Ishikawa (cell line): ENCODE data around the gene IGSF9.

Experiments used
- CEBPB ChIP-seq: IDR thresholded peaks from 2 replicates; pipeline ENCODE4 v1.6.1; 2012
- CREB1 ChIP-seq: IDR thresholded peaks from 2 replicates; pipeline ENCODE4 v1.6.1; 2012; ENCODE audit warnings: low read depth
- EGR1 ChIP-seq: IDR thresholded peaks from 2 replicates; pipeline ENCODE4 v1.6.1; 2012
- EP300 ChIP-seq: IDR thresholded peaks from 2 replicates; pipeline ENCODE4 v1.6.1; 2012; ENCODE audit warnings: borderline replicate concordance
- FOXM1 ChIP-seq: IDR thresholded peaks from 2 replicates; pipeline ENCODE4 v1.6.1; 2012; ENCODE audit warnings: low read depth, borderline replicate concordance
- MAX ChIP-seq: IDR thresholded peaks from 2 replicates; pipeline ENCODE4 v1.6.1; 2012
- NFIC ChIP-seq: IDR thresholded peaks from 2 replicates; pipeline ENCODE4 v1.6.1; 2012
- RAD21 ChIP-seq: IDR thresholded peaks from 2 replicates; pipeline ENCODE4 v1.6.1; 2012; ENCODE audit warnings: low read depth
- TAF1 ChIP-seq: IDR thresholded peaks from 2 replicates; pipeline ENCODE4 v1.6.1; 2012; ENCODE audit warnings: low read depth, mild to moderate bottlenecking
- TCF12 ChIP-seq: IDR thresholded peaks from 2 replicates; pipeline ENCODE4 v1.6.1; 2012; ENCODE audit warnings: low read depth
- TEAD4 ChIP-seq: IDR thresholded peaks from 2 replicates; pipeline ENCODE4 v1.6.1; 2012
- USF1 ChIP-seq: IDR thresholded peaks from 2 replicates; pipeline ENCODE4 v1.6.1; 2012
- YY1 ChIP-seq: IDR thresholded peaks from 2 replicates; pipeline ENCODE4 v1.6.1; 2012; ENCODE audit warnings: low read depth
- ZBTB7A ChIP-seq: IDR thresholded peaks from 2 replicates; pipeline ENCODE4 v1.6.1; 2012; ENCODE audit warnings: low read depth
- TF ChIP-seq, protein P1 (sequence below): IDR thresholded peaks from 2 replicates; pipeline ENCODE4 v1.6.1; 2012; ENCODE audit warnings: low read depth, mild to moderate bottlenecking

Gene IGSF9

DNA sequence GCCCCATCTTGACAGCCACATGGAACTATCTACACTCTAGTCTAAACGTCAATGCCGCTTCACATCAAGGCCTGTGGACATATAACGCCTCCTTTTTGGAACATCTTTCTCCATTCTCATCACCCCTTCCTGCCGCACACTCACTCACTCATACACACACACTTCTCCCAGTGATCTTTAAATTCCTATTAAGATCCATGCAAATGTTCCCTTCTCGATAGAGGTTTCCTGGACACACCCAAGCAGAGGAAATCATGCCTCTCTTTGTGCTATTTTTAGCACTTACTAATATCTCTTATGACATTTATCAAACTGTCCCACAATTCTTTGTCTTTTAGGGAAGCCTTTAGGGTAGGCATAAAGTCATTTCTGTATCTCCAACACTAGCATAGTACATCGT is 36.9 kb upstream of the IGSF9 start:
- TF ChIP-seq TEAD4 (no peak), CEBPB (no peak), TCF12 (no peak), NFIC (no peak), RAD21 (no peak), USF1 (no peak), MAX (no peak), TAF1 (no peak), ZBTB7A (no peak), CREB1 (no peak), EP300 (no peak)
- TF ChIP-seq, protein P1, sequence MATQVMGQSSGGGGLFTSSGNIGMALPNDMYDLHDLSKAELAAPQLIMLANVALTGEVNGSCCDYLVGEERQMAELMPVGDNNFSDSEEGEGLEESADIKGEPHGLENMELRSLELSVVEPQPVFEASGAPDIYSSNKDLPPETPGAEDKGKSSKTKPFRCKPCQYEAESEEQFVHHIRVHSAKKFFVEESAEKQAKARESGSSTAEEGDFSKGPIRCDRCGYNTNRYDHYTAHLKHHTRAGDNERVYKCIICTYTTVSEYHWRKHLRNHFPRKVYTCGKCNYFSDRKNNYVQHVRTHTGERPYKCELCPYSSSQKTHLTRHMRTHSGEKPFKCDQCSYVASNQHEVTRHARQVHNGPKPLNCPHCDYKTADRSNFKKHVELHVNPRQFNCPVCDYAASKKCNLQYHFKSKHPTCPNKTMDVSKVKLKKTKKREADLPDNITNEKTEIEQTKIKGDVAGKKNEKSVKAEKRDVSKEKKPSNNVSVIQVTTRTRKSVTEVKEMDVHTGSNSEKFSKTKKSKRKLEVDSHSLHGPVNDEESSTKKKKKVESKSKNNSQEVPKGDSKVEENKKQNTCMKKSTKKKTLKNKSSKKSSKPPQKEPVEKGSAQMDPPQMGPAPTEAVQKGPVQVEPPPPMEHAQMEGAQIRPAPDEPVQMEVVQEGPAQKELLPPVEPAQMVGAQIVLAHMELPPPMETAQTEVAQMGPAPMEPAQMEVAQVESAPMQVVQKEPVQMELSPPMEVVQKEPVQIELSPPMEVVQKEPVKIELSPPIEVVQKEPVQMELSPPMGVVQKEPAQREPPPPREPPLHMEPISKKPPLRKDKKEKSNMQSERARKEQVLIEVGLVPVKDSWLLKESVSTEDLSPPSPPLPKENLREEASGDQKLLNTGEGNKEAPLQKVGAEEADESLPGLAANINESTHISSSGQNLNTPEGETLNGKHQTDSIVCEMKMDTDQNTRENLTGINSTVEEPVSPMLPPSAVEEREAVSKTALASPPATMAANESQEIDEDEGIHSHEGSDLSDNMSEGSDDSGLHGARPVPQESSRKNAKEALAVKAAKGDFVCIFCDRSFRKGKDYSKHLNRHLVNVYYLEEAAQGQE = no peak

- TF ChIP-seq FOXM1 (no peak), TCF12 (no peak), EP300 (no peak), TAF1 (no peak), RAD21 (no peak), USF1 (no peak), ZBTB7A (no peak), CEBPB (no peak), EGR1 (no peak), MAX (no peak)
- TF ChIP-seq, protein P1 = no peak
Observed at GRCh38 chr1:159981351-159982055, 36.1 kb upstream of the IGSF9 start.

DNA sequence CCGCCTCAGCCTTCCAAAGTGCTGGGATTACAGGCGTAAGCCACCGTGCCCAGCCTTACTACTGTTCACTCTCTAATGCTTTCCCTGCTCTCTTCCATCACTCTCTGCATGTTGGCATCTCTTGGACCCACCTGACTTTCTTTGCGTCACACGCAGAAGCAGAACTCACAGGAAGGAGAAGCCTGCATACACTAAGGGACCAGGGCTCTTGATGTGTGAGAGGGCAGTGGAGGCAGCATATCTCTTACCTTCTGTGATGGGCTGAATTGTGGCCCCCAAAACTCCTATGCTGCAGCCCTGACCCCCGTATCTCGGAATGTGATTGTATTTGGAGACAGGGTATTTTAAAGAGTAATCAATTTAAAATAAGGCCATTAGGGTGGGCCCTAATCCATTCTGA is 35.4 kb upstream of the IGSF9 start:
- TF ChIP-seq TEAD4 = no peak
- no peak for TF ChIP-seq TAF1
- no peak for TF ChIP-seq MAX
- TF ChIP-seq USF1 = no peak
- no peak for TF ChIP-seq CREB1
- no peak for TF ChIP-seq CEBPB
- no peak for TF ChIP-seq TCF12
- no peak for TF ChIP-seq YY1
- no peak for TF ChIP-seq EP300
- TF ChIP-seq ZBTB7A = no peak
- no peak for TF ChIP-seq NFIC
- TF ChIP-seq FOXM1 = no peak
- TF ChIP-seq, protein P1 = no peak
- TF ChIP-seq RAD21 = no peak
- no peak for TF ChIP-seq EGR1

DNA sequence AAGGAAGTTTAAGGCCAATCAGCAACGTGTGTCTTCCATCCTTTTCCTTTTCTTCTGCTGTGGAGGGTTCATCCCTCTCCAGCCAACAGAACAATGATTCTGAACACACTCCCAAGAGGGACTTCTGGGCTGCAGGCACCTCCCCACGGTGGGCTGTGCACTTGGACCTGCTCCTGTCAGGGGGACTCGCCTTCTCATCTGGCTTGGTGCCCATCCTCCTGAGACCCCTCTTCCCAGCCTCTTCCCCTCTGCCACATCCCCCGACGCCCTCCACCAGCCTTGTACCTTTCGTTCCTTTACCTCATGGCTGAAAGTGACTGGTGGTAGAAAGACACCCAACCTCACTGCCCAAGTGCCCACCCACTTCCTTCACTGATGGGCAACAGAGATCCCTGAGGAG is 34.7 kb upstream of the IGSF9 start:
- TF ChIP-seq, protein P1 = no peak
- TF ChIP-seq YY1 = no peak
- TF ChIP-seq FOXM1 = no peak
- TF ChIP-seq EGR1 = no peak
- TF ChIP-seq MAX = no peak
- no peak for TF ChIP-seq TAF1
- no peak for TF ChIP-seq CREB1
- no peak for TF ChIP-seq CEBPB
- no peak for TF ChIP-seq RAD21
- TF ChIP-seq USF1 = no peak
- TF ChIP-seq TEAD4 = no peak
